SK-N-SH (cell line): ENCODE results near the gene JAZF1. TPM values are rescaled to one million over a fixed set of nuclear protein-coding genes. Genes with fewer than 3 reads are reported as not detected.

Experiments used
- CTCF ChIA-PET: fragments of 300-600, 350-600 bp; formaldehyde crosslinking; extraction: SDS; loops from one replicate; lab custom pipeline; 2021; lab: Yijun Ruan, JAX
- POLR2A ChIA-PET: fragments of 350-600 bp; sonication (Branson Sonifier 250); formaldehyde crosslinking; extraction: SDS; loops from one replicate; lab custom pipeline; 2020; ENCODE audit warnings: antibody characterized with exemption, inconsistent platforms; lab: Yijun Ruan, JAX
- DNase-seq: peaks from one replicate; pipeline ENCODE4 v3.0.0; 2012
- H2AFZ ChIP-seq: fragments of 200-600 bp; sonication (generic); 2 replicates; pipeline ENCODE4 v1.8.1; 2016; ENCODE audit warnings: antibody characterized with exemption, mild to moderate bottlenecking, low read depth
- H3F3A ChIP-seq: fragments of 200-600 bp; sonication (generic); replicated peaks from 2 replicates; pipeline ENCODE3; 2016; ENCODE audit warnings: antibody characterized with exemption, mild to moderate bottlenecking; ENCODE audit not compliant: insufficient read depth
- H3K27ac ChIP-seq, 2 experiments: fragments of 200-500 bp in 1 of 2; fragments of 200-600 bp in 1 of 2; sonication (Bioruptor generic) in 1 of 2; sonication (generic), shearing (Covaris generic) in 1 of 2; 2 replicates each; pipeline versions ENCODE4 v1.5.1 to v1.6.1; 2014 to 2016; ENCODE audit warnings: low read depth in 2 of 2, inconsistent platforms in 1 of 2, low read length in 1 of 2, mild to moderate bottlenecking in 1 of 2, mixed read lengths in 1 of 2
- H3K27me3 ChIP-seq: fragments of 200-600 bp; sonication (generic), shearing (Covaris generic); 2 replicates; pipeline ENCODE4 v1.6.1; 2016; ENCODE audit warnings: mixed run types; ENCODE audit not compliant: insufficient read depth
- H3K36me3 ChIP-seq, 2 experiments: fragments of 200-500 bp in 1 of 2; fragments of 200-600 bp in 1 of 2; sonication (Bioruptor generic) in 1 of 2; sonication (generic) in 1 of 2; replicated peaks in 1 of 2; 2 replicates each; pipeline versions ENCODE3 to v1.5.1; 2014 to 2016; ENCODE audit warnings: low read length in 1 of 2, mild to moderate bottlenecking in 1 of 2; ENCODE audit not compliant: insufficient read depth in 2 of 2, control insufficient read depth in 1 of 2
- H3K4me1 ChIP-seq, 2 experiments: fragments of 200-500 bp in 1 of 2; fragments of 200-600 bp in 1 of 2; sonication (Bioruptor generic) in 1 of 2; sonication (generic), shearing (Covaris generic) in 1 of 2; 2 replicates each; pipeline versions ENCODE4 v1.5.1 to v1.6.1; 2014 to 2016; ENCODE audit warnings: low read depth in 1 of 2, low read length in 1 of 2, mixed run types in 1 of 2; ENCODE audit not compliant: insufficient read depth in 2 of 2, control insufficient read depth in 1 of 2
- H3K4me2 ChIP-seq: fragments of 200-600 bp; sonication (generic), shearing (Covaris generic); 2 replicates; pipeline ENCODE4 v1.6.1; 2017; ENCODE audit warnings: mixed run types
- H3K4me3 ChIP-seq, 2 experiments: fragments of 200-500 bp in 1 of 2; fragments of 200-600 bp in 1 of 2; sonication (Bioruptor generic) in 1 of 2; sonication (generic), shearing (Covaris generic) in 1 of 2; 2 replicates each; pipeline versions ENCODE4 v1.5.1 to v1.8.1; 2014 to 2016; ENCODE audit warnings: low read depth in 2 of 2, inconsistent platforms in 1 of 2, low read length in 1 of 2, mild to moderate bottlenecking in 1 of 2, mixed read lengths in 1 of 2, moderate library complexity in 1 of 2
- H3K79me2 ChIP-seq: fragments of 200-600 bp; sonication (generic); 2 replicates; pipeline ENCODE4 v1.8.1; 2017; ENCODE audit warnings: mild to moderate bottlenecking; ENCODE audit not compliant: insufficient read depth
- H3K9ac ChIP-seq: fragments of 200-600 bp; sonication (generic); 2 replicates; pipeline ENCODE4 v1.6.1; 2017; ENCODE audit warnings: mixed run types
- H3K9me2 ChIP-seq: fragments of 200-600 bp; sonication (generic); 2 replicates; pipeline ENCODE4 v1.6.1; 2017; ENCODE audit warnings: mixed run types
- H3K9me3 ChIP-seq: fragments of 200-600 bp; sonication (generic); 2 replicates; pipeline ENCODE4 v1.6.1; 2017; ENCODE audit warnings: mixed run types, mild to moderate bottlenecking, moderate library complexity
- H4K20me1 ChIP-seq: fragments of 200-600 bp; sonication (generic); 2 replicates; pipeline ENCODE4 v1.6.1; 2017; ENCODE audit warnings: mild to moderate bottlenecking, mixed run types; ENCODE audit not compliant: insufficient read depth
- CHD2 ChIP-seq: fragments of 150-350 bp; IDR thresholded peaks from 2 replicates; pipeline ENCODE4 v1.6.1; 2018; ENCODE audit warnings: low read length; ENCODE audit not compliant: partially characterized antibody
- ELF1 ChIP-seq: IDR thresholded peaks from 2 replicates; pipeline ENCODE4 v1.4.0; 2012
- EP300 ChIP-seq, 2 experiments: IDR thresholded peaks; 2 replicates each; pipeline versions ENCODE4 v1.4.0 to v1.6.1; 2012; ENCODE audit warnings: borderline replicate concordance in 1 of 2, low read depth in 1 of 2, low read length in 1 of 2
- FOSL2 ChIP-seq: IDR thresholded peaks from 2 replicates; pipeline ENCODE4 v1.4.0; 2012; ENCODE audit warnings: low read depth, mild to moderate bottlenecking, moderate library complexity, borderline replicate concordance
- FOXJ3 ChIP-seq: sonication (generic); formaldehyde crosslinking; IDR thresholded peaks from 2 replicates; pipeline ENCODE4 v1.5.1; 2020; ENCODE audit warnings: mild to moderate bottlenecking, missing genetic modification reagents
- FOXM1 ChIP-seq: IDR thresholded peaks from 2 replicates; pipeline ENCODE4 v1.4.0; 2012; ENCODE audit warnings: low read depth, mild to moderate bottlenecking
- GABPA ChIP-seq: IDR thresholded peaks from 2 replicates; pipeline ENCODE4 v1.4.0; 2012; ENCODE audit warnings: low read depth, mild to moderate bottlenecking
- JUND ChIP-seq: IDR thresholded peaks from 2 replicates; pipeline ENCODE4 v1.4.0; 2012
- MXI1 ChIP-seq: IDR thresholded peaks from 2 replicates; pipeline ENCODE4 v1.6.1; 2012; ENCODE audit warnings: mild to moderate bottlenecking, low read depth, low read length, improper control_type of control experiment
- NFIC ChIP-seq: IDR thresholded peaks from 2 replicates; pipeline ENCODE4 v1.4.0; 2012; ENCODE audit warnings: borderline replicate concordance
- NRF1 ChIP-seq: IDR thresholded peaks from 2 replicates; pipeline ENCODE4 v1.6.1; 2012; ENCODE audit warnings: low read depth, mild to moderate bottlenecking, low read length
- RAD21 ChIP-seq: IDR thresholded peaks from 2 replicates; pipeline ENCODE4 v1.6.1; 2012; ENCODE audit warnings: mild to moderate bottlenecking, low read length
- RCOR1 ChIP-seq: fragments of 150-350 bp; IDR thresholded peaks from 2 replicates; pipeline ENCODE4 v1.6.1; 2017; ENCODE audit warnings: antibody characterized with exemption, low read length
- RFX5 ChIP-seq: IDR thresholded peaks from 2 replicates; pipeline ENCODE4 v1.6.1; 2012; ENCODE audit warnings: mild to moderate bottlenecking, improper control_type of control experiment, low read length
- RXRA ChIP-seq: IDR thresholded peaks from 2 replicates; pipeline ENCODE4 v1.4.0; 2012; ENCODE audit warnings: low read depth, mild to moderate bottlenecking, borderline replicate concordance
- SIN3A ChIP-seq: IDR thresholded peaks from 2 replicates; pipeline ENCODE4 v1.6.1; 2012; ENCODE audit warnings: low read depth, mild to moderate bottlenecking, low read length, moderate library complexity, borderline replicate concordance
- WGBS: methylation state at CpG from one replicate; pipeline ENCODE4 v1.1.6; 2017; ENCODE audit warnings: low lambda C conversion rate; 5-methylcytosine and 5-hydroxymethylcytosine counted together
- polyA plus RNA-seq, 3 experiments: library from polyadenylated mRNA; depleted of rRNA; stranded (reverse); fragments of >200 nt; gene quantifications; 2 replicates each; pipeline ENCODE4 v1.2.3, GENCODE V29; 2012
- TF ChIP-seq, protein P1 (sequence below): fragments of 150-350 bp; IDR thresholded peaks from 2 replicates; pipeline ENCODE4 v1.6.1; 2016; ENCODE audit warnings: mild to moderate bottlenecking, low read depth, low read length
- TF ChIP-seq, protein P2 (sequence below): fragments of 150-350 bp; IDR thresholded peaks from 2 replicates; pipeline ENCODE4 v1.6.1; 2017; ENCODE audit warnings: antibody characterized with exemption, low read length, low read depth, borderline replicate concordance
- TF ChIP-seq, protein P3 (sequence below): IDR thresholded peaks from 2 replicates; pipeline ENCODE4 v1.4.0; 2012; ENCODE audit warnings: low read depth
- TF ChIP-seq, protein P4 (sequence below): IDR thresholded peaks from 2 replicates; pipeline ENCODE4 v1.4.0; 2012; ENCODE audit warnings: low read depth, borderline replicate concordance
- TF ChIP-seq, protein P5 (sequence below): fragments of 200-600 bp; sonication (generic); IDR thresholded peaks from 2 replicates; pipeline ENCODE4 v1.6.1; 2017; ENCODE audit warnings: antibody characterized with exemption, mild to moderate bottlenecking, moderate library complexity

Gene JAZF1
- polyA plus RNA-seq, 1 of the 3 experiments (the other 2 are of a cell fraction) = 1.7 TPM

DNA sequence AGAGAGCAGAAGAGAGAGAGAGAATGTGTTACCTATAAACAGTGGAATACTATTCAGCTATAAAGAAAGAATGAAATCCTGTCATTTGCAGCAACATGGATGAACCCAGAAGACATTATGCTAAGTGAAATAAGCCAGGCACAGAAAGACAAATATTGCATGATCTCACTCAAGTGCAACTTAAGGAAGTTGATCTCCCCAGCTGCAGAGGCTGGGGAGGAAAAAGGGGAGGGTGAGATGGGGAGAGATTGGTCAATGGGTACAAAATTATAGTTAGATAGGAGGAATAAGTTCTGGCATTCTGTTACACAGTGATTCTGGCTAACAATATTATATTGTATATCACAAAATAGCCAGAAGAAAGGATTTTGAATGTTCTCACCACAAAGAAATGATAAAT, 11.2 kb upstream of the JAZF1 start:
- H3K4me3 ChIP-seq = no peak overlapping the region
- no peak for DNase-seq
- H3K27ac ChIP-seq = no peak overlapping the region
- POLR2A ChIA-PET = no interaction called here
- H3K27me3 ChIP-seq = no peaks in the 10 kb centered on the region
- H3K9ac ChIP-seq = no peak overlapping the region
- no peak overlapping the region for H2AFZ ChIP-seq
- no peak overlapping the region for H3K4me2 ChIP-seq
- CTCF ChIA-PET = interaction anchor here (0.8 to 1.5 kb wide), 2 partner anchors 8 to 10 kb away, joined by 3 read pairs; no protein-coding TSS in a partner anchor
- H3K9me2 ChIP-seq = no peaks in the 10 kb centered on the region
- no peaks in the 10 kb centered on the region for H3K9me3 ChIP-seq
- no peaks in the 10 kb centered on the region for H3K79me2 ChIP-seq
- H4K20me1 ChIP-seq = no peaks in the 10 kb centered on the region
- TF ChIP-seq, protein P1, sequence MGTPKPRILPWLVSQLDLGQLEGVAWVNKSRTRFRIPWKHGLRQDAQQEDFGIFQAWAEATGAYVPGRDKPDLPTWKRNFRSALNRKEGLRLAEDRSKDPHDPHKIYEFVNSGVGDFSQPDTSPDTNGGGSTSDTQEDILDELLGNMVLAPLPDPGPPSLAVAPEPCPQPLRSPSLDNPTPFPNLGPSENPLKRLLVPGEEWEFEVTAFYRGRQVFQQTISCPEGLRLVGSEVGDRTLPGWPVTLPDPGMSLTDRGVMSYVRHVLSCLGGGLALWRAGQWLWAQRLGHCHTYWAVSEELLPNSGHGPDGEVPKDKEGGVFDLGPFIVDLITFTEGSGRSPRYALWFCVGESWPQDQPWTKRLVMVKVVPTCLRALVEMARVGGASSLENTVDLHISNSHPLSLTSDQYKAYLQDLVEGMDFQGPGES = no peak
- TF ChIP-seq RFX5 = no peak
- TF ChIP-seq RAD21 = no peak
- TF ChIP-seq, protein P2, sequence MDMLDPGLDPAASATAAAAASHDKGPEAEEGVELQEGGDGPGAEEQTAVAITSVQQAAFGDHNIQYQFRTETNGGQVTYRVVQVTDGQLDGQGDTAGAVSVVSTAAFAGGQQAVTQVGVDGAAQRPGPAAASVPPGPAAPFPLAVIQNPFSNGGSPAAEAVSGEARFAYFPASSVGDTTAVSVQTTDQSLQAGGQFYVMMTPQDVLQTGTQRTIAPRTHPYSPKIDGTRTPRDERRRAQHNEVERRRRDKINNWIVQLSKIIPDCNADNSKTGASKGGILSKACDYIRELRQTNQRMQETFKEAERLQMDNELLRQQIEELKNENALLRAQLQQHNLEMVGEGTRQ = no peak
- no peak for TF ChIP-seq EP300 (IDR thresholded peaks at IDR 0.05; ENCODE audit: borderline replicate concordance in 1 of 2, low read depth in 1 of 2, low read length in 1 of 2)
- no peak for TF ChIP-seq SIN3A
- TF ChIP-seq, protein P3, sequence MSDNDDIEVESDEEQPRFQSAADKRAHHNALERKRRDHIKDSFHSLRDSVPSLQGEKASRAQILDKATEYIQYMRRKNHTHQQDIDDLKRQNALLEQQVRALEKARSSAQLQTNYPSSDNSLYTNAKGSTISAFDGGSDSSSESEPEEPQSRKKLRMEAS = no peak
- no peak for TF ChIP-seq FOXJ3
- no peak for TF ChIP-seq FOXM1
- TF ChIP-seq, all 33 proteins: peak for 0
- H3K36me3 ChIP-seq = no peaks in the 10 kb centered on the region
- no peaks in the 10 kb centered on the region for H3F3A ChIP-seq
- peaks cover 0 to 5% of the 10 kb centered on the region in 2 experiments; a peak in 1 of 4 replicates for H3K4me1 ChIP-seq

DNA sequence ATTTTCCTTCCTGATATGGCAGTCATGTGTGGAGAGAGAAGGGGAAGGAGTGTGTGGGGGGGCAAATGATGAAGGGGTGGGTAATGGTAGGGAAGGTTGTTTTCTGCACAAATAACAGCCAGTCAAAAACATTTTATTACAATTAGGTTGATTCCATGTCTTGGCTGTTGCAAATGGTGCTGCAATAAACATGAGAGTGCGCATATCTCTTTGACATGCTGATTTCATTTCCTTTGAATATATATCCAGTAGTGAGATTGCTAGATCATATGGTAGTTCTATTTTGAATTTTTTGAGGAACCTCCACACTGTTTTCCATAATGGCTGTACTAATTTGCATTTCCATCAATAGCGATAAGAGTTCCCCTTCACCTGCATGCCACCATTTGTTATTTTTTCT, 10.6 kb upstream of the JAZF1 start:
- no peaks in the 10 kb centered on the region for H3K27me3 ChIP-seq
- TF ChIP-seq, protein P1 = no peak
- no peak for TF ChIP-seq ELF1
- no peak for TF ChIP-seq GABPA
- TF ChIP-seq CHD2 = no peak
- no peak for TF ChIP-seq NFIC
- no peak for TF ChIP-seq FOXM1
- no peak for TF ChIP-seq FOXJ3
- no peak for TF ChIP-seq EP300 (IDR thresholded peaks at IDR 0.05; ENCODE audit: borderline replicate concordance in 1 of 2, low read depth in 1 of 2, low read length in 1 of 2)
- no peak for TF ChIP-seq RXRA
- TF ChIP-seq JUND = no peak
- TF ChIP-seq NRF1 = no peak
- TF ChIP-seq RCOR1 = no peak
- TF ChIP-seq MXI1 = no peak
- TF ChIP-seq FOSL2 = no peak
- TF ChIP-seq, protein P4, sequence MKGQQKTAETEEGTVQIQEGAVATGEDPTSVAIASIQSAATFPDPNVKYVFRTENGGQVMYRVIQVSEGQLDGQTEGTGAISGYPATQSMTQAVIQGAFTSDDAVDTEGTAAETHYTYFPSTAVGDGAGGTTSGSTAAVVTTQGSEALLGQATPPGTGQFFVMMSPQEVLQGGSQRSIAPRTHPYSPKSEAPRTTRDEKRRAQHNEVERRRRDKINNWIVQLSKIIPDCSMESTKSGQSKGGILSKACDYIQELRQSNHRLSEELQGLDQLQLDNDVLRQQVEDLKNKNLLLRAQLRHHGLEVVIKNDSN = no peak
- TF ChIP-seq, protein P5, sequence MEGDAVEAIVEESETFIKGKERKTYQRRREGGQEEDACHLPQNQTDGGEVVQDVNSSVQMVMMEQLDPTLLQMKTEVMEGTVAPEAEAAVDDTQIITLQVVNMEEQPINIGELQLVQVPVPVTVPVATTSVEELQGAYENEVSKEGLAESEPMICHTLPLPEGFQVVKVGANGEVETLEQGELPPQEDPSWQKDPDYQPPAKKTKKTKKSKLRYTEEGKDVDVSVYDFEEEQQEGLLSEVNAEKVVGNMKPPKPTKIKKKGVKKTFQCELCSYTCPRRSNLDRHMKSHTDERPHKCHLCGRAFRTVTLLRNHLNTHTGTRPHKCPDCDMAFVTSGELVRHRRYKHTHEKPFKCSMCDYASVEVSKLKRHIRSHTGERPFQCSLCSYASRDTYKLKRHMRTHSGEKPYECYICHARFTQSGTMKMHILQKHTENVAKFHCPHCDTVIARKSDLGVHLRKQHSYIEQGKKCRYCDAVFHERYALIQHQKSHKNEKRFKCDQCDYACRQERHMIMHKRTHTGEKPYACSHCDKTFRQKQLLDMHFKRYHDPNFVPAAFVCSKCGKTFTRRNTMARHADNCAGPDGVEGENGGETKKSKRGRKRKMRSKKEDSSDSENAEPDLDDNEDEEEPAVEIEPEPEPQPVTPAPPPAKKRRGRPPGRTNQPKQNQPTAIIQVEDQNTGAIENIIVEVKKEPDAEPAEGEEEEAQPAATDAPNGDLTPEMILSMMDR = no peak
- no peak for TF ChIP-seq RFX5
- TF ChIP-seq, protein P2 = no peak
- no peaks in the 10 kb centered on the region for H3K36me3 ChIP-seq
- CTCF ChIA-PET = no interaction called here
- DNase-seq = no peak
- H3K4me3 ChIP-seq = no peak overlapping the region
- H3K9ac ChIP-seq = no peak overlapping the region
- no peaks in the 10 kb centered on the region for H4K20me1 ChIP-seq
- no peak overlapping the region for H3K27ac ChIP-seq
- POLR2A ChIA-PET = no interaction called here
- H3K4me1 ChIP-seq = peaks cover 0 to 5% of the 10 kb centered on the region in 2 experiments; a peak in 1 of 4 replicates
- WGBS = 94% methylated on average over 2 of the region's 2 CpGs
- no peaks in the 10 kb centered on the region for H3K9me2 ChIP-seq
- H2AFZ ChIP-seq = no peak overlapping the region
- no peaks in the 10 kb centered on the region for H3F3A ChIP-seq
- no peak overlapping the region for H3K4me2 ChIP-seq
- no peaks in the 10 kb centered on the region for H3K79me2 ChIP-seq
- no peaks in the 10 kb centered on the region for H3K9me3 ChIP-seq
